Natural killer cell treated with Interleukin-12 subunit alpha and Interleukin-12 subunit beta and Interleukin-15 and Interleukin-18, amount 100 ng/mL, for 72 hours (primary cell): ENCODE results near the gene LDB2. TPM values are rescaled to one million over a fixed set of nuclear protein-coding genes. Genes with fewer than 3 reads are reported as not detected.

Experiments
- ATAC-seq, 2 donors: fragments of 150-1000 bp; cut with Tn5 transposase in 1 of 2; sonication (Bioruptor Pico), chemical (Tn5 transposase) in 1 of 2; 2 replicates each; pipeline ENCODE4 v1.10.0; 2021
- DNase-seq: peaks from one replicate; pipeline ENCODE4 v3.0.0; 2022; ENCODE audit warnings: low spot score
- H3K27ac Mint-ChIP-seq, 2 donors: 1 replicate in 1 of 2; 2 replicates in 1 of 2; pipeline ENCODE4 v1.8.0; 2022; ENCODE audit warnings: mixed read lengths in 2 of 2, mild to moderate bottlenecking in 1 of 2, moderate library complexity in 1 of 2
- H3K27me3 Mint-ChIP-seq, 2 donors: 1 replicate in 1 of 2; 2 replicates in 1 of 2; pipeline ENCODE4 v1.8.0; 2022; ENCODE audit warnings: mixed read lengths in 2 of 2
- H3K36me3 Mint-ChIP-seq: one replicate; pipeline ENCODE4 v1.8.0; 2022; ENCODE audit warnings: mixed read lengths
- H3K4me1 Mint-ChIP-seq, 2 donors: 1 replicate in 1 of 2; 2 replicates in 1 of 2; pipeline ENCODE4 v1.8.0; 2022; ENCODE audit warnings: low read depth in 2 of 2, mixed read lengths in 2 of 2, mild to moderate bottlenecking in 1 of 2
- H3K4me3 Mint-ChIP-seq: one replicate; pipeline ENCODE4 v1.8.0; 2022; ENCODE audit warnings: mixed read lengths
- H3K9me3 Mint-ChIP-seq: 2 replicates; pipeline ENCODE4 v1.8.0; 2022; ENCODE audit warnings: mixed read lengths
- total RNA-seq, 2 donors: library from RNA; stranded (reverse); gene quantifications; one replicate each; pipeline ENCODE4 v1.2.3, GENCODE V29; 2022

LDB2 gene
- total RNA-seq, 2 donors from 2014 or later, result 0.64 to 1.4 TPM

- Mint-ChIP-seq H3K27ac (no peak overlapping the region), H3K9me3 (no peaks in the 10 kb centered on the region), H3K36me3 (no peaks in the 10 kb centered on the region), H3K4me1 (no peaks in the 10 kb centered on the region), H3K27me3 (no peaks in the 10 kb centered on the region), H3K4me3 (no peak overlapping the region)
- no peak for ATAC-seq
- DNase-seq, result no peak
These were observed 229.4 kb downstream of the LDB2 start for GRCh38 chr4:16669036-16669435.

- no peaks in the 10 kb centered on the region for H3K27me3 Mint-ChIP-seq
- DNase-seq (no peak), ATAC-seq (no peak)
- no peaks in the 10 kb centered on the region for H3K9me3 Mint-ChIP-seq
- H3K36me3 Mint-ChIP-seq, result no peaks in the 10 kb centered on the region
- H3K27ac Mint-ChIP-seq, result no peak overlapping the region
- H3K4me3 Mint-ChIP-seq, result no peak overlapping the region
- no peaks in the 10 kb centered on the region for H3K4me1 Mint-ChIP-seq
These were observed 230.0 kb downstream of the LDB2 start for GRCh38 chr4:16668488-16668887.

GRCh38 chr4:16667464-16667863, 231.0 kb downstream of the LDB2 start:
- H3K4me1 Mint-ChIP-seq, result no peaks in the 10 kb centered on the region
- no peaks in the 10 kb centered on the region for H3K9me3 Mint-ChIP-seq
- ATAC-seq (no peak), DNase-seq (no peak)
- H3K36me3 Mint-ChIP-seq, result no peaks in the 10 kb centered on the region
- no peak overlapping the region for H3K27ac Mint-ChIP-seq
- no peak overlapping the region for H3K4me3 Mint-ChIP-seq
- H3K27me3 Mint-ChIP-seq, result no peaks in the 10 kb centered on the region

GRCh38 chr4:16665942-16666551, 232.4 kb downstream of the LDB2 start:
- DNase-seq (no peak), ATAC-seq (no peak)
- H3K27me3 Mint-ChIP-seq, result no peaks in the 10 kb centered on the region
- H3K36me3 Mint-ChIP-seq, result no peaks in the 10 kb centered on the region
- H3K4me3 Mint-ChIP-seq, result no peak overlapping the region
- no peaks in the 10 kb centered on the region for H3K4me1 Mint-ChIP-seq
- H3K27ac Mint-ChIP-seq, result no peak overlapping the region
- H3K9me3 Mint-ChIP-seq, result no peaks in the 10 kb centered on the region

- DNase-seq, result no peak
- Mint-ChIP-seq H3K27ac (no peak overlapping the region), H3K27me3 (no peaks in the 10 kb centered on the region), H3K4me1 (no peaks in the 10 kb centered on the region), H3K4me3 (no peak overlapping the region), H3K36me3 (no peaks in the 10 kb centered on the region), H3K9me3 (no peaks in the 10 kb centered on the region)
- ATAC-seq, result no peak
These were observed 234.7 kb downstream of the LDB2 start for GRCh38 chr4:16663732-16664131.

- no peaks in the 10 kb centered on the region for H3K36me3 Mint-ChIP-seq
These were observed 235.1 kb downstream of the LDB2 start for GRCh38 chr4:16663307-16663706.

GRCh38 chr4:16661813-16662212, 236.6 kb downstream of the LDB2 start:
- Mint-ChIP-seq H3K9me3 (no peaks in the 10 kb centered on the region), H3K27me3 (no peaks in the 10 kb centered on the region), H3K4me3 (no peak overlapping the region), H3K36me3 (no peaks in the 10 kb centered on the region), H3K4me1 (no peaks in the 10 kb centered on the region), H3K27ac (no peak overlapping the region)
- no peak for DNase-seq
- ATAC-seq, result no peak

More at GRCh38 chr4:16663307-16663706, 235.1 kb downstream of the LDB2 start:
- Mint-ChIP-seq H3K4me3 (no peak overlapping the region), H3K27me3 (no peaks in the 10 kb centered on the region), H3K4me1 (no peaks in the 10 kb centered on the region), H3K27ac (no peak overlapping the region), H3K9me3 (no peaks in the 10 kb centered on the region)
- ATAC-seq (no peak), DNase-seq (no peak)

GRCh38 chr4:16660656-16661055, 237.8 kb downstream of the LDB2 start:
- ATAC-seq, result no peak
- Mint-ChIP-seq H3K27ac (no peak overlapping the region), H3K36me3 (no peaks in the 10 kb centered on the region)

GRCh38 chr4:16659694-16660093, 238.8 kb downstream of the LDB2 start:
- H3K27ac Mint-ChIP-seq, result no peak overlapping the region
- no peaks in the 10 kb centered on the region for H3K36me3 Mint-ChIP-seq
- ATAC-seq (no peak), DNase-seq (no peak)
- H3K4me3 Mint-ChIP-seq, result no peak overlapping the region
- H3K4me1 Mint-ChIP-seq, result no peaks in the 10 kb centered on the region
- H3K27me3 Mint-ChIP-seq, result no peaks in the 10 kb centered on the region
- no peaks in the 10 kb centered on the region for H3K9me3 Mint-ChIP-seq

More at GRCh38 chr4:16660656-16661055, 237.8 kb downstream of the LDB2 start:
- no peaks in the 10 kb centered on the region for H3K27me3 Mint-ChIP-seq
- no peak for DNase-seq
- no peak overlapping the region for H3K4me3 Mint-ChIP-seq
- no peaks in the 10 kb centered on the region for H3K9me3 Mint-ChIP-seq
- no peaks in the 10 kb centered on the region for H3K4me1 Mint-ChIP-seq

GRCh38 chr4:16659079-16659478, 239.4 kb downstream of the LDB2 start:
- Mint-ChIP-seq H3K4me3 (no peak overlapping the region), H3K4me1 (no peaks in the 10 kb centered on the region), H3K27me3 (no peaks in the 10 kb centered on the region), H3K27ac (no peak overlapping the region), H3K9me3 (no peaks in the 10 kb centered on the region), H3K36me3 (no peaks in the 10 kb centered on the region)
- ATAC-seq (no peak), DNase-seq (no peak)

GRCh38 chr4:16658183-16658582, 240.3 kb downstream of the LDB2 start:
- ATAC-seq (no peak), DNase-seq (no peak)
- Mint-ChIP-seq H3K27me3 (no peaks in the 10 kb centered on the region), H3K27ac (no peak overlapping the region), H3K4me3 (no peak overlapping the region), H3K36me3 (no peaks in the 10 kb centered on the region), H3K4me1 (no peaks in the 10 kb centered on the region), H3K9me3 (no peaks in the 10 kb centered on the region)

- Mint-ChIP-seq H3K9me3 (no peaks in the 10 kb centered on the region), H3K4me1 (no peaks in the 10 kb centered on the region), H3K4me3 (no peak overlapping the region), H3K27ac (no peak overlapping the region), H3K27me3 (no peaks in the 10 kb centered on the region), H3K36me3 (no peaks in the 10 kb centered on the region)
- DNase-seq, result no peak
- no peak for ATAC-seq
These were observed 243.3 kb downstream of the LDB2 start for GRCh38 chr4:16655111-16655510.

GRCh38 chr4:16652732-16653305, 245.6 kb downstream of the LDB2 start:
- Mint-ChIP-seq H3K27me3 (no peaks in the 10 kb centered on the region), H3K4me3 (no peak overlapping the region), H3K27ac (no peak overlapping the region), H3K9me3 (no peaks in the 10 kb centered on the region), H3K4me1 (no peaks in the 10 kb centered on the region), H3K36me3 (no peaks in the 10 kb centered on the region)
- DNase-seq (no peak), ATAC-seq (no peak)

GRCh38 chr4:16646459-16646858, 252.0 kb downstream of the LDB2 start:
- Mint-ChIP-seq H3K9me3 (no peaks in the 10 kb centered on the region), H3K4me1 (peaks cover 0 to 3% of the 10 kb centered on the region in 2 donors), H3K27ac (no peak overlapping the region), H3K36me3 (no peaks in the 10 kb centered on the region), H3K27me3 (no peaks in the 10 kb centered on the region), H3K4me3 (no peak overlapping the region)
- ATAC-seq (no peak), DNase-seq (no peak)

- no peak overlapping the region for H3K4me3 Mint-ChIP-seq
- no peak for DNase-seq
These were observed 254.6 kb downstream of the LDB2 start for GRCh38 chr4:16643893-16644292.

More at GRCh38 chr4:16643893-16644292, 254.6 kb downstream of the LDB2 start:
- no peaks in the 10 kb centered on the region for H3K9me3 Mint-ChIP-seq
- no peaks in the 10 kb centered on the region for H3K36me3 Mint-ChIP-seq
- no peaks in the 10 kb centered on the region for H3K27me3 Mint-ChIP-seq
- no peak overlapping the region for H3K27ac Mint-ChIP-seq
- peaks cover 0 to 3% of the 10 kb centered on the region in 2 donors for H3K4me1 Mint-ChIP-seq
- ATAC-seq, result no peak
